GM12878 (cell line): Measurements from ENCODE around the gene AGBL4. TPM values are rescaled to one million over a fixed set of nuclear protein-coding genes. Genes with fewer than 3 reads are reported as not detected.

Experiments
- ATAC-seq: fragments of 200-7000 bp; cut with Tn5 transposase; 3 replicates; pipeline ENCODE4 v1.9.1; 2020; ENCODE audit warnings: mild to moderate bottlenecking, moderate library complexity
- BruUV-seq: library from RNA; stranded (reverse); fragments of 400-500 nt; replicated peaks from 2 replicates; lab custom pipeline; 2021; lab: Mats Ljungman, UMichigan
- CTCF ChIA-PET: fragments of 300-600 bp; sonication (Branson Sonifier 250); formaldehyde crosslinking; extraction: SDS; loops from one replicate; lab custom pipeline; 2021; ENCODE audit warnings: inconsistent platforms; lab: Yijun Ruan, JAX
- POLR2A ChIA-PET: fragments of 350-600 bp; formaldehyde crosslinking; extraction: SDS; loops from one replicate; lab custom pipeline; 2021; ENCODE audit warnings: inconsistent platforms; lab: Charles Lee
- RAD21 ChIA-PET: fragments of 300-600 bp; sonication (Branson Sonifier 250); formaldehyde crosslinking; loops from one replicate; lab custom pipeline; 2023; ENCODE audit warnings: antibody characterized with exemption; ENCODE audit not compliant: unreplicated experiment; lab: Charles Lee
- SMC1A ChIA-PET: fragments of 300-600 bp; sonication (Branson Sonifier 250); formaldehyde crosslinking; loops from one replicate; lab custom pipeline; 2023; ENCODE audit not compliant: unreplicated experiment, uncharacterized antibody; lab: Charles Lee
- DNase-seq: peaks from one replicate; pipeline ENCODE4 v3.0.0-alpha.2; 2011; ENCODE audit warnings: low read depth, low spot score
- FAIRE-seq: peaks from 3 replicates; lab custom pipeline; 2011; peaks lifted over from hg19 to GRCh38; lab: Jason Lieb, UNC
- H2AFZ ChIP-seq: 2 replicates; pipeline ENCODE4 v1.6.0; 2011; ENCODE audit warnings: low read depth, low read length, control low read depth; ENCODE audit not compliant: control insufficient read depth
- H3K27ac ChIP-seq: 2 replicates; pipeline ENCODE4 v1.5.1; 2011; ENCODE audit warnings: control low read depth; ENCODE audit not compliant: control insufficient read depth, insufficient read depth
- H3K27me3 ChIP-seq, 2 experiments: replicated peaks in 1 of 2; 2 replicates each; pipeline versions ENCODE4 v1.6.0 to v1.6.1; 2011; ENCODE audit warnings: low read length in 1 of 2; ENCODE audit not compliant: control insufficient read depth in 2 of 2, insufficient read depth in 2 of 2
- H3K36me3 ChIP-seq, 2 experiments: 2 replicates each; pipeline ENCODE4 v1.5.1; 2011; ENCODE audit warnings: low read length in 1 of 2; ENCODE audit not compliant: control insufficient read depth in 2 of 2, insufficient read depth in 2 of 2
- H3K4me1 ChIP-seq: 2 replicates; pipeline ENCODE4 v1.6.1; 2011; ENCODE audit warnings: mild to moderate bottlenecking, low read length, moderate library complexity, mixed read lengths; ENCODE audit not compliant: control insufficient read depth, insufficient read depth
- H3K4me2 ChIP-seq: 2 replicates; pipeline ENCODE4 v1.6.0; 2011; ENCODE audit warnings: control low read depth; ENCODE audit not compliant: control insufficient read depth, insufficient read depth
- H3K4me3 ChIP-seq: fragments of 200-600 bp; sonication (generic); 2 replicates; pipeline ENCODE4 v1.5.1; 2016
- H3K79me2 ChIP-seq: 2 replicates; pipeline ENCODE4 v1.6.0; 2011; ENCODE audit warnings: low read length; ENCODE audit not compliant: control insufficient read depth, insufficient read depth
- H3K9ac ChIP-seq: 2 replicates; pipeline ENCODE4 v1.8.0; 2011; ENCODE audit warnings: low read length, control low read depth, mixed read lengths; ENCODE audit not compliant: control insufficient read depth, insufficient read depth
- H3K9me3 ChIP-seq: replicated peaks from 3 replicates; pipeline ENCODE4 v1.5.1; 2011; ENCODE audit warnings: mild to moderate bottlenecking, low read length; ENCODE audit not compliant: control insufficient read depth, insufficient read depth
- H4K20me1 ChIP-seq: 2 replicates; pipeline ENCODE4 v1.6.0; 2011; ENCODE audit not compliant: control insufficient read depth, insufficient read depth
- CHD1 ChIP-seq: IDR thresholded peaks from 2 replicates; pipeline ENCODE4 v1.6.1; 2012; ENCODE audit warnings: low read depth, low read length, improper control_type of control experiment
- EED ChIP-seq: sonication (generic); IDR thresholded peaks from 2 replicates; pipeline ENCODE4 v1.6.1; 2016; ENCODE audit warnings: antibody characterized with exemption, low read depth
- HDAC6 ChIP-seq: fragments of 200-600 bp; sonication (generic); IDR thresholded peaks from one replicate; pipeline ENCODE4 v1.8.0; 2017; ENCODE audit warnings: antibody characterized with exemption; ENCODE audit not compliant: unreplicated experiment
- IRF3 ChIP-seq: fragments of 450-650 bp; IDR thresholded peaks from 2 replicates; pipeline ENCODE4 v1.6.1; 2014; ENCODE audit warnings: mild to moderate bottlenecking
- MEF2B ChIP-seq: fragments of 450-650 bp; IDR thresholded peaks from 2 replicates; pipeline ENCODE4 v1.6.1; 2018; ENCODE audit warnings: mild to moderate bottlenecking, moderate library complexity; ENCODE audit not compliant: partially characterized antibody, poor library complexity, severe bottlenecking
- PAX8 ChIP-seq: fragments of 450-650 bp; IDR thresholded peaks from 2 replicates; pipeline ENCODE4 v1.6.1; 2017; ENCODE audit warnings: mild to moderate bottlenecking, moderate library complexity
- RUNX3 ChIP-seq: IDR thresholded peaks from 2 replicates; pipeline ENCODE4 v1.6.1; 2012; ENCODE audit warnings: low read length, inconsistent platforms
- SMARCA5 ChIP-seq: fragments of 450-650 bp; IDR thresholded peaks from 2 replicates; pipeline ENCODE4 v1.6.1; 2017; ENCODE audit warnings: mild to moderate bottlenecking
- SPI1 ChIP-seq: IDR thresholded peaks from 2 replicates; pipeline ENCODE4 v1.6.1; 2011; ENCODE audit warnings: low read depth, mild to moderate bottlenecking, low read length, moderate library complexity, borderline replicate concordance; ENCODE audit not compliant: insufficient read depth
- SREBF2 ChIP-seq: IDR thresholded peaks from 2 replicates; pipeline ENCODE4 v1.6.1; 2012; ENCODE audit warnings: mild to moderate bottlenecking, low read length
- YY1 ChIP-seq: IDR thresholded peaks from 2 replicates; pipeline ENCODE4 v1.6.1; 2011; ENCODE audit warnings: low read depth, mild to moderate bottlenecking, low read length
- WGBS: methylation state at CpG from one replicate; pipeline ENCODE4 v1.1.6; 2016; ENCODE audit warnings: low lambda C conversion rate; ENCODE audit not compliant: insufficient replicate concordance, insufficient coverage; ENCODE audit errors: missing lambda C conversion rate; 5-methylcytosine and 5-hydroxymethylcytosine counted together
- in situ Hi-C: fragments of 300-500 bp; cut with MboI; formaldehyde crosslinking; loops from 9 replicates; pipeline ENCODE4 v1.14.3; 2018; ENCODE audit warnings: mixed read lengths
- intact Hi-C: fragments of 100-400 bp; cut with micrococcal nuclease; formaldehyde crosslinking; loops from one replicate; pipeline ENCODE4 v1.14.2; 2022; ENCODE audit not compliant: unreplicated experiment
- polyA plus RNA-seq, 11 experiments: library from polyadenylated mRNA; depleted of rRNA in 4 of 11; unstranded in 6 of 11; stranded (reverse) in 5 of 11; fragments of >200 nt; fragmentation: Nextera tagmentation in 4 of 11; fragmentation: Illumina TruSeq in 1 of 11; extraction: Ambion mirVana in 4 of 11; extraction: Trizol in 1 of 11; gene quantifications; 1 replicate in 1 of 11; 2 replicates in 10 of 11; pipeline versions ENCODE4 v1.2.1 to v1.2.3, GENCODE V29; 2011 to 2016; ENCODE audit warnings: inconsistent platforms in 2 of 11, missing spikeins in 2 of 11, low read depth in 1 of 11
- total RNA-seq, 4 experiments: library from RNA; depleted of rRNA in 3 of 4; stranded (reverse); fragments of >200 nt in 3 of 4; fragmentation: Illumina TruSeq in 1 of 4; extraction: Trizol in 1 of 4; gene quantifications; 2 replicates each; pipeline versions ENCODE4 v1.2.1 to v1.2.3, GENCODE V29; 2013 to 2021

AGBL4 gene
- total and polyA plus RNA-seq, 10 of the 15 experiments (the other 5 are each of a cell fraction or from before 2014, with no cell fraction given), result 0.31 TPM; not detected in 9

- no peaks in the 10 kb centered on the region for H3K79me2 ChIP-seq
- TF ChIP-seq SREBF2, result no peak
- TF ChIP-seq IRF3, result no peak
- TF ChIP-seq RUNX3, result peak; percentile 18; the same call in 1 of the 2 replicates
- peak; percentile 65 for TF ChIP-seq SPI1
- TF ChIP-seq, all 136 proteins: peak for 2
- no peak overlapping the region for H3K9ac ChIP-seq
- H3K36me3 ChIP-seq, result no peaks in the 10 kb centered on the region
- BruUV-seq, result no TSS peak
- H3K9me3 ChIP-seq, result no peaks in the 10 kb centered on the region
- ChIA-PET SMC1A (no interaction called here), POLR2A (no interaction called here), RAD21 (no interaction called here), CTCF (no interaction called here)
- no peak overlapping the region for H2AFZ ChIP-seq
- no peak overlapping the region for H3K4me2 ChIP-seq
- no peak for DNase-seq
- peak; percentile 33; the same call in 1 of the 3 replicates for ATAC-seq
- no peaks in the 10 kb centered on the region for H4K20me1 ChIP-seq
- WGBS, result 0% methylated on average over 1 of the region's 1 CpG
- H3K27ac ChIP-seq, result no peak overlapping the region
- H3K4me1 ChIP-seq, result no peaks in the 10 kb centered on the region
- intact Hi-C loops (no loop called here), in situ Hi-C loops (no loop called here)
- no peaks in the 10 kb centered on the region; a peak in 2 of 4 replicates for H3K27me3 ChIP-seq
- H3K4me3 ChIP-seq, result no peak overlapping the region
- FAIRE-seq, result peak; percentile 71
Measured at GRCh38 chr1:48750109-48750508, 1273.6 kb downstream of the AGBL4 start.

GRCh38 chr1:48749068-48749467 lies 1274.7 kb downstream of the AGBL4 start:
- FAIRE-seq, result no peak
- SMC1A ChIA-PET, result no interaction called here
- BruUV-seq, result no TSS peak
- in situ Hi-C loops (no loop called here), intact Hi-C loops (no loop called here)
- RAD21 ChIA-PET, result no interaction called here
- TF ChIP-seq EED, result no peak
- TF ChIP-seq CHD1, result no peak
- no peak for TF ChIP-seq SMARCA5
- TF ChIP-seq MEF2B, result no peak
- no peak for TF ChIP-seq HDAC6
- TF ChIP-seq YY1, result no peak
- no peak for TF ChIP-seq PAX8
- CTCF ChIA-PET, result no interaction called here
- no peak for DNase-seq
- no peak overlapping the region for H3K9ac ChIP-seq
- H3K27me3 ChIP-seq, result no peaks in the 10 kb centered on the region; a peak in 2 of 4 replicates
- no peak overlapping the region for H3K4me3 ChIP-seq
- no peaks in the 10 kb centered on the region for H3K4me1 ChIP-seq
- no peaks in the 10 kb centered on the region for H4K20me1 ChIP-seq
- no peak overlapping the region for H3K4me2 ChIP-seq
- ATAC-seq, result no peak
- 31% methylated on average over 7 of the region's 7 CpGs for WGBS
- no peak overlapping the region for H3K27ac ChIP-seq
- POLR2A ChIA-PET, result no interaction called here
- H2AFZ ChIP-seq, result no peak overlapping the region
- no peaks in the 10 kb centered on the region for H3K9me3 ChIP-seq
- no peaks in the 10 kb centered on the region for H3K79me2 ChIP-seq
- no peaks in the 10 kb centered on the region for H3K36me3 ChIP-seq
